ENCODE measurements around the gene HAPSTR1.
"Not testable (repeated sequence)": the region's sequence is repeated elsewhere in the genome, so short reads cannot be mapped to it uniquely, and the experiment has no call there.

DNA sequence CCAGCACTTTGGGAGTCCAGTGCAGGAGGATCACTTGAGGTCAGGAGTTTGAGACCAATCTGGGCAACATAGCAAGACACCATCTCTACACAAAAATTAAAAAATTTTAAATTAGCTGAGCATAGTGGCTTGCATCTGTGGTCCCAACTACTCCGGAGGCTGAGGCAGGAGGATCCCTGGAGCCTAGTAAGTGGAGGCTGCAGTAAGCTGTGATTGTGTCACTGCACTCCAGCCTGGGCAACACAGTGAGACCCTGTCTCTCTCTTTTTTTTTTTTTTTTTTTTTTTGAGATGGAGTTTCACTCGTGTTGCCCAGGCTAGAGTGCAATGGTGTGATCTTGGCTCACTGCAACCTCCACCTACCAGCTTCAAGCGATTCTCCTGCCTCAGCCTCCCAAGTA lies 45.9 kb upstream of the HAPSTR1 start:
- TF ChIP-seq, protein P1, sequence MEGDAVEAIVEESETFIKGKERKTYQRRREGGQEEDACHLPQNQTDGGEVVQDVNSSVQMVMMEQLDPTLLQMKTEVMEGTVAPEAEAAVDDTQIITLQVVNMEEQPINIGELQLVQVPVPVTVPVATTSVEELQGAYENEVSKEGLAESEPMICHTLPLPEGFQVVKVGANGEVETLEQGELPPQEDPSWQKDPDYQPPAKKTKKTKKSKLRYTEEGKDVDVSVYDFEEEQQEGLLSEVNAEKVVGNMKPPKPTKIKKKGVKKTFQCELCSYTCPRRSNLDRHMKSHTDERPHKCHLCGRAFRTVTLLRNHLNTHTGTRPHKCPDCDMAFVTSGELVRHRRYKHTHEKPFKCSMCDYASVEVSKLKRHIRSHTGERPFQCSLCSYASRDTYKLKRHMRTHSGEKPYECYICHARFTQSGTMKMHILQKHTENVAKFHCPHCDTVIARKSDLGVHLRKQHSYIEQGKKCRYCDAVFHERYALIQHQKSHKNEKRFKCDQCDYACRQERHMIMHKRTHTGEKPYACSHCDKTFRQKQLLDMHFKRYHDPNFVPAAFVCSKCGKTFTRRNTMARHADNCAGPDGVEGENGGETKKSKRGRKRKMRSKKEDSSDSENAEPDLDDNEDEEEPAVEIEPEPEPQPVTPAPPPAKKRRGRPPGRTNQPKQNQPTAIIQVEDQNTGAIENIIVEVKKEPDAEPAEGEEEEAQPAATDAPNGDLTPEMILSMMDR (IDR thresholded peaks at IDR 0.05 in 8 of 11, conservative IDR thresholded peaks at IDR 0.05 in 3 of 11) = not testable (repeated sequence)
- TF ChIP-seq POLR2AphosphoS5 (IDR thresholded peaks at IDR 0.05) = not testable (repeated sequence)

All from spleen (tissue), 7 donors.